ENCODE data around the gene SLC6A15.

The SLC6A15 gene

DNA sequence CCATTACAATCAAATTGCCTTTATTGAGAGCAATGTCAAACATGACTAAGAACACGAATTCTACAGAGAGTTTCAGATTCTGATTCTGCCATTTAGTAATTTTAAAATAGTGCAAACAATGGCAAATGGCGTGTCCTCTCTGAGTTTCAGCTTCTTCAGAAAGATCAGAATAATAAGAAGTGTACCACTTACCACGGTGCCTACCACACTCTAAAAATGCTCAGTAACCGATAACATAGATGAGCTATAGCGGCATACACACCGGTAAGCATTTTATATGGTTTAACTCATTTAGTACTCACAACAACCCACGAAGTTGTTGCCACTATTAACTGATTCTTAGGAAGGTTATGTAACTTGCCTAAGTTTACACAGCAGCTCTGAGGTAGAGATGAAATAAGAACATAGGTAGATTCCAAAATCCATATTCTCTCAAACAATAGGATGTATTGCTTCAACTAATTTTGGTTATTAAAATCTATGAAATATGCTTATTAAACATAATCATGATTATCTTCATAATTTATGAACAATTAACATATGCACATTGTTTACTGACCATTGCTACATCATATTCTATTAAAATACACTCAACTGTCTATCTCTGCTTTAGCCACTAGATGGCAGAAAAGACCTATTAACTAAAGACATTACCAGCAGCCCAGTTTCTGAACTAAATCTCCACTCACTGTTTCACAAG is 38.3 kb downstream of the SLC6A15 start:
- no peak for TF ChIP-seq BHLHE40 (IDR thresholded peaks at IDR 0.05; ENCODE audit: borderline replicate concordance)
- TF ChIP-seq, protein P1, sequence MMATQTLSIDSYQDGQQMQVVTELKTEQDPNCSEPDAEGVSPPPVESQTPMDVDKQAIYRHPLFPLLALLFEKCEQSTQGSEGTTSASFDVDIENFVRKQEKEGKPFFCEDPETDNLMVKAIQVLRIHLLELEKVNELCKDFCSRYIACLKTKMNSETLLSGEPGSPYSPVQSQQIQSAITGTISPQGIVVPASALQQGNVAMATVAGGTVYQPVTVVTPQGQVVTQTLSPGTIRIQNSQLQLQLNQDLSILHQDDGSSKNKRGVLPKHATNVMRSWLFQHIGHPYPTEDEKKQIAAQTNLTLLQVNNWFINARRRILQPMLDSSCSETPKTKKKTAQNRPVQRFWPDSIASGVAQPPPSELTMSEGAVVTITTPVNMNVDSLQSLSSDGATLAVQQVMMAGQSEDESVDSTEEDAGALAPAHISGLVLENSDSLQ (IDR thresholded peaks at IDR 0.05), result no peak
- POLR2A ChIA-PET, result no interaction called here
- peak; percentile 32 for DNase-seq (ENCODE audit: extremely low spot score)
- CTCF ChIA-PET, result interaction anchor here (1.5 to 2.5 kb wide), 2 partner anchors 155 to 157 kb away, joined by 5 to 22 read pairs; no protein-coding TSS in a partner anchor

DNA sequence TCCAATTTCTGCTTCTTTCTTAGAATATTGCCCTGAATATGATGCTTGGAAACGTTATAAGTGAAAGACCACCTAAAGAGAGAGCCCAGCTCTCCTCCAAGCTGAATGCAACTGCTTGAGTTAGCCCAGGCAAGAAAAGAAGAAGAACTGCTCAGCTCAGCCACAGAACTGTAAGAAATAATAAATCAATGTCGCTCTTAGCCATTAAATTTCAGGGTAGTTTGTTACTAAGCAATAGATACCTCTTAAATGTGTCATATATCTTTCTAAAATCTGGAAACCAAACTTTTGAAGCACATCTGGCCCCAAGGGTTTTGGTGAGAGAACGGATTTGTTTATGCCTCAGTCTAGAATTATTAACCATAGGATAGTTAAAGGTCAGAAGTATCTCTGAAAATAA is 50.4 kb downstream of the SLC6A15 start:
- TF ChIP-seq FOXM1 (IDR thresholded peaks at IDR 0.05; ENCODE audit: borderline replicate concordance) (no peak), SP1 (IDR thresholded peaks at IDR 0.05) (no peak), ELF4 (IDR thresholded peaks at IDR 0.05) (no peak), TARDBP (IDR thresholded peaks at IDR 0.05) (no peak), LEF1 (IDR thresholded peaks at IDR 0.05; ENCODE audit: borderline replicate concordance) (no peak), ZNF384 (IDR thresholded peaks at IDR 0.05) (no peak), L3MBTL2 (conservative IDR thresholded peaks at IDR 0.05) (no peak)
- TF ChIP-seq, protein P1 (IDR thresholded peaks at IDR 0.05), result peak; percentile 86
- ChIA-PET CTCF (no interaction called here), POLR2A (no interaction called here)
- DNase-seq (ENCODE audit: extremely low spot score), result no peak

DNA sequence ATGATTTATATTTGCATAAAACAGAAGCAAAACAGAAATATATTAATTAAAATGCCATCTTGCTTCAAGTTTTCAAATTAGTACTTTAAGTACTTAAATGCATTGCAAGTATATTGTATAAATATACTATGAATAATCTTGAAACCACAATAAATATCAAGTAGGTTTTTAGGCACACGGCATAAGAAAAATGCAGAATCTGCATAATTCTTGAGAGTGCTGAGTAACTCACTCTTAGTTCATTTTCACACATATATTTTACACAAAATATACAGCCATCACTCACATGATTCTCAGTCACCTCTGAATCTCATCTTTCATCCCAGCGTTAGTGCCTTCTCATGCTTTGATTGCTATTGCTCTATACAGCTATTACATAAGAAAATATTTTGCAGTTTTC is 51.9 kb downstream of the SLC6A15 start:
- ChIA-PET POLR2A (no interaction called here), CTCF (no interaction called here)
- DNase-seq (ENCODE audit: extremely low spot score), result no peak
- TF ChIP-seq, protein P1 (IDR thresholded peaks at IDR 0.05), result no peak
- TF ChIP-seq ELF4 (IDR thresholded peaks at IDR 0.05) (no peak), ARNT (IDR thresholded peaks at IDR 0.05) (no peak), HDGF (IDR thresholded peaks at IDR 0.05; ENCODE audit: borderline replicate concordance) (no peak), FOXK2 (IDR thresholded peaks at IDR 0.05) (no peak), LEF1 (IDR thresholded peaks at IDR 0.05; ENCODE audit: borderline replicate concordance) (no peak), SP1 (IDR thresholded peaks at IDR 0.05) (no peak), BHLHE40 (IDR thresholded peaks at IDR 0.05; ENCODE audit: borderline replicate concordance) (no peak), L3MBTL2 (conservative IDR thresholded peaks at IDR 0.05) (no peak), CTBP1 (IDR thresholded peaks at IDR 0.05; ENCODE audit: borderline replicate concordance) (no peak), NFRKB (IDR thresholded peaks at IDR 0.05) (no peak), SUZ12 (IDR thresholded peaks at IDR 0.05) (no peak), FOXA1 (IDR thresholded peaks at IDR 0.05) (no peak), TARDBP (IDR thresholded peaks at IDR 0.05) (no peak), ZNF384 (IDR thresholded peaks at IDR 0.05) (no peak), FOXM1 (IDR thresholded peaks at IDR 0.05; ENCODE audit: borderline replicate concordance) (no peak)

DNA sequence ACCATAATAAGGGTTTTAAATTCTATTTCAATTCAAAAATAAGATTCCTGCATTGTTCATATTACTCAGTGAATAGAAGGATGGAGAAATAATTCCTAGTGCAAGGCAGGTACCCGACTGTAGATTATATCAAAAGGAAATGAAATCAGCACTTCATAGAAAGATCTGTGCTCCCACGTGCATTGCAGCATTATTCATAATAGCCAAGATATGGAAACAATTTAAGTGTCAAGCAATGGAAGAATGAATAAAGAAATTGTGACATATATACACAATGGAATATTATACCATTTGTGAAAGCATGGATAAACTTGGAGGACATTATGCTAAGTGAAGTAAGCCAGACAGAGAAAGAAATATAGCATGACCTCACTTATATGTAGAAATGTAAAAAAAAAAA is 53.8 kb downstream of the SLC6A15 start:
- no peak for DNase-seq (ENCODE audit: extremely low spot score)
- POLR2A ChIA-PET, result no interaction called here
- CTCF ChIA-PET, result no interaction called here
- TF ChIP-seq ZNF384 (IDR thresholded peaks at IDR 0.05), result no peak
- TF ChIP-seq SUZ12 (IDR thresholded peaks at IDR 0.05), result no peak

DNA sequence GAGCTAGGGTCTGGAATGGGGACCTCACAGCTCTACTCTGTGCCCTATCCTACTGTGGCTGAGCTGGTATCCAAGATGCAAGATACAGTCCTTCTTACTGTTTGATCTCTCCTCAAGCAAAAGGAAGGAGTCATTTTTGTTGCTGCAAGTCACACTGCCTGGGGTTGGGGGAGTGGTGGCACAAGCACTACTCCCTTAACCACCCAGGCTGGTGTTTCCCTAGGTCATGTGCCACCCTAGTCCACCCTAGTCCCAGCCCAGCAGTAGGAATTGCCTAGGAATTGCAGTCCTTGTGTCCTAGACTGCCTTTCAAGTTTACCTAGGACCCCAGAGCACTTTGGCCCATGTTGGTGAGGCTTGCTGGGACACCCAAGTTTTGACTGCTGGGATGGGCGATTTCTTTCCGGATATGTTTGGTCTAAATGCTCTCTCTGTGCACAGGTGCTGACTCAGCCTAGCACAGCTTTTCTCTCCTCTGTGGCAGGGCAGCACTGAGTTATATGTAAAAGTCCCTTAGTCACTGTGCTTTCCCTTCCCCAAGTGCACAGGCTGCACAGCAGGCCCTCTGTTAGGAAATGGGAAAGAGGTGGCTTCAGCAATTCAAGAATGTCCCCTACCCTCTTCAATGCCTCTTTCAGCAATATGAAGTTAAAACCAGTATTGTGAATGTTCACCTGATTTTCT is 54.9 kb downstream of the SLC6A15 start:
- CTCF ChIA-PET, result interaction anchor here (1.4 kb wide), 1 partner anchor 16 kb away, joined by 3 read pairs; no protein-coding TSS in a partner anchor
- DNase-seq (ENCODE audit: extremely low spot score), result no peak
- POLR2A ChIA-PET, result no interaction called here
- no peak for TF ChIP-seq NFRKB (IDR thresholded peaks at IDR 0.05)
- TF ChIP-seq HDGF (IDR thresholded peaks at IDR 0.05; ENCODE audit: borderline replicate concordance), result no peak
- no peak for TF ChIP-seq SP1 (IDR thresholded peaks at IDR 0.05)
- TF ChIP-seq ELF4 (IDR thresholded peaks at IDR 0.05), result no peak
- no peak for TF ChIP-seq LEF1 (IDR thresholded peaks at IDR 0.05; ENCODE audit: borderline replicate concordance)

DNA sequence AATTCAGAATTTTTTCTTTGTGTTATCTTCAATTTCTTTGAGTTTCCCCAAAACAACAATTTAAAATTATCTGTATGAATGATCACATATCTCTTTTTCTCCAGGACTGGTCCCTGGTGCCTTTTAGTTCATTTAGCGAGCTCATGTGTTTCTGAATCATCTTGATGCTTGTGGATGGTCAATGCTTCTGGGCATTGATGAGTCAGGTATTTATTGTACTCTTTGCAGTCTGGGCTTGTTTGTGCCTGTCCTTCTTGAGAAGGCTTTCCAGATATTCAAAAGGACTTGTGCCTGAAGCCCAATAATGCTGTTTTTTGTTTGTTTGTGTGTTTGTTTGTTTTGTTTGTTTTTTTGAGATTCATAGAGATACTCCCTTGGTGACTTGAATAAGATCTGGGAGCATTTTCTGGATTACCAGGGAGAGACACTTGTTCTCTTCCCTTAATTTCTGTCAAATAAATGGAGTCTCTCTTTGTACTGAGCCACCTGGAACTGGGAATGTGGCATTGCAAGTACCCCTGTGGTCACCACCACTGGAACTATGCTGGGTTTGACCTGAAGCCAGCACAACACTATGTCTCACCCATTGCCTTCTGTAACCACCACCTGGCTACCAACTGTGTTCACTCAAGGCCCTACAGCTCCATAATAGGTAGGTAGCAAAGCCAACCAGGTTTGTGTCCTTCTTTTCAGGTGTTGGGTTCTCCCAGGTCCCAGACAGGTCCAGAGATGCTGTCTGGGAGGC is 56.3 kb downstream of the SLC6A15 start:
- DNase-seq (ENCODE audit: extremely low spot score), result no peak
- TF ChIP-seq ZNF384 (IDR thresholded peaks at IDR 0.05), result no peak
- TF ChIP-seq, protein P1 (IDR thresholded peaks at IDR 0.05), result no peak
- no peak for TF ChIP-seq L3MBTL2 (conservative IDR thresholded peaks at IDR 0.05)
- no peak for TF ChIP-seq SP1 (IDR thresholded peaks at IDR 0.05)
- TF ChIP-seq SUZ12 (IDR thresholded peaks at IDR 0.05), result no peak
- TF ChIP-seq ARNT (IDR thresholded peaks at IDR 0.05), result no peak
- TF ChIP-seq NFRKB (IDR thresholded peaks at IDR 0.05), result no peak
- TF ChIP-seq FOXK2 (IDR thresholded peaks at IDR 0.05), result no peak
- no peak for TF ChIP-seq BHLHE40 (IDR thresholded peaks at IDR 0.05; ENCODE audit: borderline replicate concordance)
- no peak for TF ChIP-seq TARDBP (IDR thresholded peaks at IDR 0.05)
- no peak for TF ChIP-seq HDGF (IDR thresholded peaks at IDR 0.05; ENCODE audit: borderline replicate concordance)
- no peak for TF ChIP-seq FOXM1 (IDR thresholded peaks at IDR 0.05; ENCODE audit: borderline replicate concordance)
- no peak for TF ChIP-seq LEF1 (IDR thresholded peaks at IDR 0.05; ENCODE audit: borderline replicate concordance)
- no peak for TF ChIP-seq CTBP1 (IDR thresholded peaks at IDR 0.05; ENCODE audit: borderline replicate concordance)
- TF ChIP-seq FOXA1 (IDR thresholded peaks at IDR 0.05), result no peak
- TF ChIP-seq ELF4 (IDR thresholded peaks at IDR 0.05), result no peak
- POLR2A ChIA-PET, result no interaction called here
- CTCF ChIA-PET, result interaction anchor here (0.6 to 1.4 kb wide), 2 partner anchors 13 to 14 kb away, joined by 3 read pairs; no protein-coding TSS in a partner anchor

All from HEK293T (cell line).